Dermis blood vessel endothelial cell (primary cell): ENCODE results near the gene DNAJC4. TPM values are rescaled to one million over a fixed set of nuclear protein-coding genes. Genes with fewer than 3 reads are reported as not detected.

Source experiments
- DNase-seq: peaks from one replicate; pipeline ENCODE4 v3.0.0; 2010
- total RNA-seq: library from RNA; depleted of rRNA; stranded (reverse); fragments of >200 nt; gene quantifications from 2 replicates; pipeline ENCODE4 v1.2.3, GENCODE V29; 2014

DNAJC4 gene
- total RNA-seq, 1 donor from 2014 or later: 17.4 TPM

DNA sequence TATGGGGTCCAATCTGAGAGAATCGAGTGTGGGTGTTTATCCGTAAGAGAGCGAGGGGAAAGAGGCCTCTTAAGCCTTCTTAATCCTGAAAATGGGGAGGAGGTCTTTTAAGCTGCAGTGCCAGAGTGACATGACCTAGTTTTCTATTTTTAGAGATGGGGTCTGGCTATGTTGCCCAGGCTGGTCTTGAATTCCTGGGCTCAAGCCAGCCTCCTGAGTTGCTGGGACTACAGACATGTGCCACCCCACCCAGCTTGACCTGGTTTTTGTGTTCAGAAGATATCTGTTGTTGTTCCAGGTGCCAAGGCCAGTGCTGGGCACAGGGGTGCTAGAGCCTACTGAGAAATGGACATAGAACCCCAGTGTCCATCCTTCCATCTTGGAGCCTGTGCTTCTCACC is 52.7 kb downstream of the DNAJC4 start:
- DNase-seq: no peak

Other genes starting within 250 kb of the DNAJC4 start
- gene OTUB1, start 244.1 kb upstream of the DNAJC4 start, total RNA-seq: 52.3 and 57.7 TPM in 2 replicates
- gene FLRT1, start 194.6 kb upstream of the DNAJC4 start, total RNA-seq: not detected in 2 replicates
- gene MACROD1, start 64.4 kb upstream of the DNAJC4 start, total RNA-seq: 17.5 and 29.3 TPM in 2 replicates
- gene STIP1, start 44.4 kb upstream of the DNAJC4 start, total RNA-seq: 139 and 191 TPM in 2 replicates
- 6.5 and 26.5 TPM in 2 replicates for gene FERMT3, start 23.8 kb upstream of the DNAJC4 start, total RNA-seq
- gene TRPT1, start 4.4 kb upstream of the DNAJC4 start, total RNA-seq: 24.1 and 45.6 TPM in 2 replicates
- 43.2 and 44.6 TPM in 2 replicates for gene NUDT22, start 4.3 kb upstream of the DNAJC4 start, total RNA-seq
- gene VEGFB, start 4.0 kb downstream of the DNAJC4 start, total RNA-seq: 20.4 and 23.1 TPM in 2 replicates
- 43.9 and 45.6 TPM in 2 replicates for gene FKBP2, start 10.5 kb downstream of the DNAJC4 start, total RNA-seq
- 238 and 297 TPM in 2 replicates for gene PPP1R14B, start 16.4 kb downstream of the DNAJC4 start, total RNA-seq
- 37.8 and 54.6 TPM in 2 replicates for gene PLCB3, start 21.0 kb downstream of the DNAJC4 start, total RNA-seq
- gene BAD, start 54.1 kb downstream of the DNAJC4 start, total RNA-seq: 57.2 and 65.9 TPM in 2 replicates
- gene GPR137, start 55.3 kb downstream of the DNAJC4 start, total RNA-seq: 11.5 and 12.1 TPM in 2 replicates
- 0.17 TPM in 1 of 2 replicates, not detected in the other for gene KCNK4, start 60.8 kb downstream of the DNAJC4 start, total RNA-seq
- not detected in 2 replicates for gene CATSPERZ, start 69.8 kb downstream of the DNAJC4 start, total RNA-seq
- gene ESRRA, start 75.0 kb downstream of the DNAJC4 start, total RNA-seq: 60.3 and 76.7 TPM in 2 replicates
- gene TRMT112, start 87.0 kb downstream of the DNAJC4 start, total RNA-seq: 202 and 290 TPM in 2 replicates
- 129 and 245 TPM in 2 replicates for gene PRDX5, start 87.6 kb downstream of the DNAJC4 start, total RNA-seq
- gene CCDC88B, start 109.7 kb downstream of the DNAJC4 start, total RNA-seq: 0.56 and 1.2 TPM in 2 replicates
- 35.9 and 46.6 TPM in 2 replicates for gene RPS6KA4, start 128.6 kb downstream of the DNAJC4 start, total RNA-seq